ENCODE measurements around the gene ZMAT5.
"Not testable (repeated sequence)": the region's sequence is repeated elsewhere in the genome, so short reads cannot be mapped to it uniquely, and the experiment has no call there.

Gene ZMAT5

GRCh38 chr22:29767171-29768051 lies 604 bp upstream of the ZMAT5 start, which contains the start of gene UQCR10:
Gene UQCR10, plus strand, starts transcription at chr22:29767369. Its CDS starts 30 bp downstream, at chr22:29767399.
- H3K4me3 ChIP-seq (ENCODE audit: low read depth in 1 of 2, low read length in 2 of 2) = peak within 1 kb of the TSS; percentile 99 to 100
- H3K27ac ChIP-seq (ENCODE audit: low read length) = peak within 1 kb of the TSS; percentile 95
- no peaks in the 10 kb centered on the region for H3K27me3 ChIP-seq (ENCODE audit: low read depth, low read length)
- peaks cover 11 to 21% of the 10 kb centered on the region in 2 donors for H3K36me3 ChIP-seq (ENCODE audit: control insufficient read depth in 1 of 2, insufficient read depth in 2 of 2, low read length in 2 of 2)
- H3K9me3 ChIP-seq (ENCODE audit: control insufficient read depth in 1 of 2, low read length in 2 of 2) = no peaks in the 10 kb centered on the region
- peaks cover 9 to 31% of the 10 kb centered on the region in 2 donors for H3K4me1 ChIP-seq (ENCODE audit: control insufficient read depth in 1 of 2, insufficient read depth in 2 of 2, low read length in 2 of 2)

- H3K36me3 ChIP-seq (ENCODE audit: control insufficient read depth in 1 of 2, insufficient read depth in 2 of 2, low read length in 2 of 2) = peaks cover 11 to 18% of the 10 kb centered on the region in 2 donors
- H3K4me3 ChIP-seq (ENCODE audit: low read depth in 1 of 2, low read length in 2 of 2) = peak overlapping the region; percentile 99 to 100
- no peaks in the 10 kb centered on the region for H3K9me3 ChIP-seq (ENCODE audit: control insufficient read depth in 1 of 2, low read length in 2 of 2)
- peak overlapping the region; percentile 95 for H3K27ac ChIP-seq (ENCODE audit: low read length)
- no peaks in the 10 kb centered on the region for H3K27me3 ChIP-seq (ENCODE audit: low read depth, low read length)
- peaks cover 9 to 31% of the 10 kb centered on the region in 2 donors for H3K4me1 ChIP-seq (ENCODE audit: control insufficient read depth in 1 of 2, insufficient read depth in 2 of 2, low read length in 2 of 2)
These were observed 739 bp downstream of the ZMAT5 start for GRCh38 chr22:29765905-29766631.

- Histone ChIP-seq H3K27me3 (ENCODE audit: low read depth, low read length) (no peaks in the 10 kb centered on the region), H3K4me3 (ENCODE audit: low read depth in 1 of 2, low read length in 2 of 2) (no peak overlapping the region), H3K27ac (ENCODE audit: low read length) (no peak overlapping the region), H3K9me3 (ENCODE audit: control insufficient read depth in 1 of 2, low read length in 2 of 2) (no peaks in the 10 kb centered on the region), H3K4me1 (ENCODE audit: control insufficient read depth in 1 of 2, insufficient read depth in 2 of 2, low read length in 2 of 2) (peaks cover 0 to 11% of the 10 kb centered on the region in 2 donors), H3K36me3 (ENCODE audit: control insufficient read depth in 1 of 2, insufficient read depth in 2 of 2, low read length in 2 of 2) (no peaks in the 10 kb centered on the region)
These were observed 4.5 kb downstream of the ZMAT5 start for GRCh38 chr22:29762263-29762662.

- Histone ChIP-seq H3K9me3 (ENCODE audit: control insufficient read depth in 1 of 2, low read length in 2 of 2) (no peaks in the 10 kb centered on the region), H3K27ac (ENCODE audit: low read length) (no peak overlapping the region), H3K4me1 (ENCODE audit: control insufficient read depth in 1 of 2, insufficient read depth in 2 of 2, low read length in 2 of 2) (no peaks in the 10 kb centered on the region), H3K36me3 (ENCODE audit: control insufficient read depth in 1 of 2, insufficient read depth in 2 of 2, low read length in 2 of 2) (peaks cover 0 to 7% of the 10 kb centered on the region in 2 donors), H3K4me3 (ENCODE audit: low read depth in 1 of 2, low read length in 2 of 2) (no peak overlapping the region), H3K27me3 (ENCODE audit: low read depth, low read length) (no peaks in the 10 kb centered on the region)
These were observed 7.8 kb downstream of the ZMAT5 start for GRCh38 chr22:29758959-29759358.

GRCh38 chr22:29758068-29758622 lies 8.7 kb downstream of the ZMAT5 start:
- H3K36me3 ChIP-seq (ENCODE audit: control insufficient read depth in 1 of 2, insufficient read depth in 2 of 2, low read length in 2 of 2) = peaks cover 0 to 8% of the 10 kb centered on the region in 2 donors
- H3K27ac ChIP-seq (ENCODE audit: low read length) = no peak overlapping the region
- H3K27me3 ChIP-seq (ENCODE audit: low read depth, low read length) = no peaks in the 10 kb centered on the region

GRCh38 chr22:29757096-29757495 lies 9.7 kb downstream of the ZMAT5 start:
- Histone ChIP-seq H3K4me3 (ENCODE audit: low read depth in 1 of 2, low read length in 2 of 2) (no peak overlapping the region), H3K4me1 (ENCODE audit: control insufficient read depth in 1 of 2, insufficient read depth in 2 of 2, low read length in 2 of 2) (no peaks in the 10 kb centered on the region), H3K27me3 (ENCODE audit: low read depth, low read length) (no peaks in the 10 kb centered on the region), H3K9me3 (ENCODE audit: control insufficient read depth in 1 of 2, low read length in 2 of 2) (no peaks in the 10 kb centered on the region), H3K36me3 (ENCODE audit: control insufficient read depth in 1 of 2, insufficient read depth in 2 of 2, low read length in 2 of 2) (peaks cover 0 to 8% of the 10 kb centered on the region in 2 donors), H3K27ac (ENCODE audit: low read length) (no peak overlapping the region)

More at GRCh38 chr22:29758068-29758622, 8.7 kb downstream of the ZMAT5 start:
- no peaks in the 10 kb centered on the region for H3K4me1 ChIP-seq (ENCODE audit: control insufficient read depth in 1 of 2, insufficient read depth in 2 of 2, low read length in 2 of 2)
- H3K4me3 ChIP-seq (ENCODE audit: low read depth in 1 of 2, low read length in 2 of 2) = no peak overlapping the region
- H3K9me3 ChIP-seq (ENCODE audit: control insufficient read depth in 1 of 2, low read length in 2 of 2) = no peaks in the 10 kb centered on the region

- no peaks in the 10 kb centered on the region for H3K4me1 ChIP-seq (ENCODE audit: control insufficient read depth in 1 of 2, insufficient read depth in 2 of 2, low read length in 2 of 2)
These were observed 10.5 kb downstream of the ZMAT5 start for GRCh38 chr22:29756341-29756740.

GRCh38 chr22:29755889-29756288 lies 10.9 kb downstream of the ZMAT5 start:
- Histone ChIP-seq H3K4me3 (ENCODE audit: low read depth in 1 of 2, low read length in 2 of 2) (no peak overlapping the region), H3K9me3 (ENCODE audit: control insufficient read depth in 1 of 2, low read length in 2 of 2) (no peaks in the 10 kb centered on the region), H3K36me3 (ENCODE audit: control insufficient read depth in 1 of 2, insufficient read depth in 2 of 2, low read length in 2 of 2) (peaks cover 0 to 8% of the 10 kb centered on the region in 2 donors), H3K27me3 (ENCODE audit: low read depth, low read length) (no peaks in the 10 kb centered on the region), H3K4me1 (ENCODE audit: control insufficient read depth in 1 of 2, insufficient read depth in 2 of 2, low read length in 2 of 2) (no peaks in the 10 kb centered on the region), H3K27ac (ENCODE audit: low read length) (no peak overlapping the region)

More at GRCh38 chr22:29756341-29756740, 10.5 kb downstream of the ZMAT5 start:
- Histone ChIP-seq H3K27me3 (ENCODE audit: low read depth, low read length) (no peaks in the 10 kb centered on the region), H3K9me3 (ENCODE audit: control insufficient read depth in 1 of 2, low read length in 2 of 2) (no peaks in the 10 kb centered on the region), H3K36me3 (ENCODE audit: control insufficient read depth in 1 of 2, insufficient read depth in 2 of 2, low read length in 2 of 2) (peaks cover 0 to 8% of the 10 kb centered on the region in 2 donors), H3K27ac (ENCODE audit: low read length) (no peak overlapping the region), H3K4me3 (ENCODE audit: low read depth in 1 of 2, low read length in 2 of 2) (no peak overlapping the region)

- H3K9me3 ChIP-seq (ENCODE audit: control insufficient read depth in 1 of 2, low read length in 2 of 2); H3K36me3 ChIP-seq (ENCODE audit: control insufficient read depth in 1 of 2, insufficient read depth in 2 of 2, low read length in 2 of 2); H3K27ac ChIP-seq (ENCODE audit: low read length); H3K27me3 ChIP-seq (ENCODE audit: low read depth, low read length); H3K4me3 ChIP-seq (ENCODE audit: low read depth in 1 of 2, low read length in 2 of 2); H3K4me1 ChIP-seq (ENCODE audit: control insufficient read depth in 1 of 2, insufficient read depth in 2 of 2, low read length in 2 of 2): not testable (repeated sequence)
These were observed 12.0 kb downstream of the ZMAT5 start for GRCh38 chr22:29754658-29755395.

- Histone ChIP-seq H3K27me3 (ENCODE audit: low read depth, low read length) (no peaks in the 10 kb centered on the region), H3K27ac (ENCODE audit: low read length) (no peak overlapping the region), H3K4me1 (ENCODE audit: control insufficient read depth in 1 of 2, insufficient read depth in 2 of 2, low read length in 2 of 2) (no peaks in the 10 kb centered on the region), H3K4me3 (ENCODE audit: low read depth in 1 of 2, low read length in 2 of 2) (no peak overlapping the region), H3K9me3 (ENCODE audit: control insufficient read depth in 1 of 2, low read length in 2 of 2) (no peaks in the 10 kb centered on the region), H3K36me3 (ENCODE audit: control insufficient read depth in 1 of 2, insufficient read depth in 2 of 2, low read length in 2 of 2) (peaks cover 0 to 9% of the 10 kb centered on the region in 2 donors)
These were observed 12.8 kb downstream of the ZMAT5 start for GRCh38 chr22:29753808-29754657.

Data from muscle layer of duodenum (tissue), 2 donors.